ENCODE results near the gene APOBEC3B. TPM values are rescaled to one million over a fixed set of nuclear protein-coding genes. Genes with fewer than 3 reads are reported as not detected.

The APOBEC3B gene
- total and polyA plus RNA-seq, 2 donors (not counting 3 experiments of a cell fraction or from before 2014, with no cell fraction given) = 10.3 to 19.9 TPM

DNA sequence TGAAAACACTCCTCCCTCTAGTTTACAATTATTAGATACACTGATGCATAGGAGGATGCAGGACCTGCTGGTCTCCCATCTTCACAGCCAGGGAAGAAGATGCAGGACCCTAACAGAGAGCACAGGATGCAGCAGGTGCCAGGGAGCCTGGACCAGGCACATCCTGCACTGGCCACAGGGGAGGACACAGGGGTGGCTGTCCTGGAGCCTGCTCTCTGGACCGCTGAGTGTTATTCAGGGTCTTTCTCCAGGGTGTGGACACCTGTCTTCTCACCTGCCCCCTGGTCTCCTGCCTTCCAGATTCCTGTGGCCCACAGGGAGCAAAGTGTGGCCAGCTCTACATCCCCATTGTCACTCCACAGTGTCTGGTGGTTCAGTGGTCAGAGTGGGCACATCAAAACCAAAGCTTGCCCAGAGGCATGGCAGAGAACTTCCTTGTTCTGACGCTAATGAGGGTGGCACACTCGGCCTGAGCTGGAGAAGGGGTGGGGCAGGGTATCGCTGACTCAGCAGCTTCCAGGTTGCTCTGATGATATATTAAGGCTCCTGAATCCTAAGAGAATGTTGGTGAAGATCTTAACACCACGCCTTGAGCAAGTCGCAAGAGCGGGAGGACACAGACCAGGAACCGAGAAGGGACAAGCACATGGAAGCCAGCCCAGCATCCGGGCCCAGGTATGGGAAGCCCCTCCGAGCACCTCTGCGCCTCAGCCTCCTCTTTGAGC is 24.9 kb upstream of the APOBEC3B start, which contains the start of gene APOBEC3A:
Gene APOBEC3A (plus strand): TSS at position 564 of the 725 bp plus-strand sequence. CDS start 83 bp downstream, at position 647.
- Histone ChIP-seq H3K4me2 (ENCODE audit: insufficient read depth, low read length) (no peak within 1 kb of the TSS), H3K27ac (ENCODE audit: insufficient read depth, low read depth, low read length) (no peak within 1 kb of the TSS), H4K20me1 (replicated peaks; ENCODE audit: control insufficient read depth, extremely low read depth, insufficient read depth, low read length) (no peaks in the 10 kb centered on the region), H3K9ac (replicated peaks; ENCODE audit: extremely low read depth, insufficient read depth, low read length) (no peak within 1 kb of the TSS), H3K4me3 (replicated peaks in 1 of 3; ENCODE audit: insufficient read depth in 1 of 3, low read depth in 1 of 3, low read length in 3 of 3) (no peak within 1 kb of the TSS), H3K4me1 (ENCODE audit: control insufficient read depth, extremely low read depth, insufficient read depth, low read length) (no peaks in the 10 kb centered on the region), H3K36me3 (ENCODE audit: control insufficient read depth in 2 of 2, extremely low read depth in 1 of 2, insufficient read depth in 2 of 2, low read length in 2 of 2) (no peaks in the 10 kb centered on the region), H3K9me1 (replicated peaks; ENCODE audit: control insufficient read depth, extremely low read depth, insufficient read depth, low read length) (no peaks in the 10 kb centered on the region), H3K9me3 (replicated peaks; ENCODE audit: control insufficient read depth, insufficient read depth, low read length) (no peaks in the 10 kb centered on the region), H3K27me3 (ENCODE audit: control insufficient read depth in 2 of 2, insufficient read depth in 2 of 2, low read length in 2 of 2) (peaks cover 0 to 6% of the 10 kb centered on the region in 2 experiments), H3K79me2 (ENCODE audit: control insufficient read depth, insufficient read depth, low read length) (no peaks in the 10 kb centered on the region), H2AFZ (ENCODE audit: low read depth, low read length) (no peak within 1 kb of the TSS)
- POLR2A ChIA-PET = no interaction called here
- BruUV-seq (replicated peaks) = no TSS peak
- CTCF ChIA-PET = interaction anchor here (0.6 to 1.8 kb wide), 2 partner anchors 15 to 75 kb away, joined by 4 read pairs; no protein-coding TSS in a partner anchor
- intact Hi-C loops (cut with micrococcal nuclease) = no loop called here
- FAIRE-seq (no peak), DNase-seq (ENCODE audit: low read depth, low spot score) (no peak)
- dilution Hi-C loops (cut with MboI; ENCODE audit: extremely low pct_ligation_motif_present, low sequenced_read_pairs) = no loop called here
- TF ChIP-seq POLR2A (IDR thresholded peaks at IDR 0.05; ENCODE audit: low read depth, low read length) = no peak

- no TSS peak for BruUV-seq (replicated peaks)
- no peaks in the 10 kb centered on the region for H3K9me1 ChIP-seq (replicated peaks; ENCODE audit: control insufficient read depth, extremely low read depth, insufficient read depth, low read length)
- intact Hi-C loops (cut with micrococcal nuclease) = no loop called here
Observed at GRCh38 chr22:38957808-38958650, 24.1 kb upstream of the APOBEC3B start.

More at GRCh38 chr22:38957808-38958650, 24.1 kb upstream of the APOBEC3B start:
- no peak for DNase-seq (ENCODE audit: low read depth, low spot score)
- ChIA-PET CTCF (interaction anchor here (0.6 kb wide), 1 partner anchor 75 kb away, joined by 4 read pairs; no protein-coding TSS in a partner anchor), POLR2A (no interaction called here)
- H3K4me3 ChIP-seq (replicated peaks in 1 of 3; ENCODE audit: insufficient read depth in 1 of 3, low read depth in 1 of 3, low read length in 3 of 3) = no peak overlapping the region
- H4K20me1 ChIP-seq (replicated peaks; ENCODE audit: control insufficient read depth, extremely low read depth, insufficient read depth, low read length) = no peaks in the 10 kb centered on the region
- no peak overlapping the region for H3K9ac ChIP-seq (replicated peaks; ENCODE audit: extremely low read depth, insufficient read depth, low read length)
- no peak overlapping the region for H3K4me2 ChIP-seq (ENCODE audit: insufficient read depth, low read length)
- H3K9me3 ChIP-seq (replicated peaks; ENCODE audit: control insufficient read depth, insufficient read depth, low read length) = no peaks in the 10 kb centered on the region
- H2AFZ ChIP-seq (ENCODE audit: low read depth, low read length) = no peak overlapping the region
- H3K79me2 ChIP-seq (ENCODE audit: control insufficient read depth, insufficient read depth, low read length) = no peaks in the 10 kb centered on the region
- H3K27me3 ChIP-seq (ENCODE audit: control insufficient read depth in 2 of 2, insufficient read depth in 2 of 2, low read length in 2 of 2) = peaks cover 0 to 6% of the 10 kb centered on the region in 2 experiments
- H3K36me3 ChIP-seq (ENCODE audit: control insufficient read depth in 2 of 2, extremely low read depth in 1 of 2, insufficient read depth in 2 of 2, low read length in 2 of 2) = no peaks in the 10 kb centered on the region
- TF ChIP-seq GATA2 (IDR thresholded peaks at IDR 0.05; ENCODE audit: insufficient read depth, insufficient read length, low read depth, low read length) (no peak), POLR2A (IDR thresholded peaks at IDR 0.05; ENCODE audit: low read depth, low read length) (no peak), EZH2 (IDR thresholded peaks at IDR 0.05; ENCODE audit: borderline replicate concordance, low read depth, low read length, severe bottlenecking) (no peak), JUN (IDR thresholded peaks at IDR 0.05; ENCODE audit: borderline replicate concordance, insufficient read depth, insufficient read length, low read depth) (no peak), MYC (IDR thresholded peaks at IDR 0.05; ENCODE audit: low read depth, low read length) (no peak), POLR2AphosphoS5 (IDR thresholded peaks at IDR 0.05; ENCODE audit: insufficient read depth, low read depth, low read length) (no peak), FOS (IDR thresholded peaks at IDR 0.05; ENCODE audit: borderline replicate concordance, insufficient read depth, low read length) (no peak)
- TF ChIP-seq, protein P1, sequence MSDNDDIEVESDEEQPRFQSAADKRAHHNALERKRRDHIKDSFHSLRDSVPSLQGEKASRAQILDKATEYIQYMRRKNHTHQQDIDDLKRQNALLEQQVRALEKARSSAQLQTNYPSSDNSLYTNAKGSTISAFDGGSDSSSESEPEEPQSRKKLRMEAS (IDR thresholded peaks at IDR 0.05; ENCODE audit: insufficient read depth, insufficient read length) = no peak
- TF ChIP-seq, protein P2, sequence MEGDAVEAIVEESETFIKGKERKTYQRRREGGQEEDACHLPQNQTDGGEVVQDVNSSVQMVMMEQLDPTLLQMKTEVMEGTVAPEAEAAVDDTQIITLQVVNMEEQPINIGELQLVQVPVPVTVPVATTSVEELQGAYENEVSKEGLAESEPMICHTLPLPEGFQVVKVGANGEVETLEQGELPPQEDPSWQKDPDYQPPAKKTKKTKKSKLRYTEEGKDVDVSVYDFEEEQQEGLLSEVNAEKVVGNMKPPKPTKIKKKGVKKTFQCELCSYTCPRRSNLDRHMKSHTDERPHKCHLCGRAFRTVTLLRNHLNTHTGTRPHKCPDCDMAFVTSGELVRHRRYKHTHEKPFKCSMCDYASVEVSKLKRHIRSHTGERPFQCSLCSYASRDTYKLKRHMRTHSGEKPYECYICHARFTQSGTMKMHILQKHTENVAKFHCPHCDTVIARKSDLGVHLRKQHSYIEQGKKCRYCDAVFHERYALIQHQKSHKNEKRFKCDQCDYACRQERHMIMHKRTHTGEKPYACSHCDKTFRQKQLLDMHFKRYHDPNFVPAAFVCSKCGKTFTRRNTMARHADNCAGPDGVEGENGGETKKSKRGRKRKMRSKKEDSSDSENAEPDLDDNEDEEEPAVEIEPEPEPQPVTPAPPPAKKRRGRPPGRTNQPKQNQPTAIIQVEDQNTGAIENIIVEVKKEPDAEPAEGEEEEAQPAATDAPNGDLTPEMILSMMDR (IDR thresholded peaks at IDR 0.05; ENCODE audit: extremely low read depth in 1 of 2, insufficient read depth in 1 of 2, low read depth in 1 of 2, low read length in 2 of 2) = no peak
- FAIRE-seq = no peak
- dilution Hi-C loops (cut with MboI; ENCODE audit: extremely low pct_ligation_motif_present, low sequenced_read_pairs) = no loop called here
- no peaks in the 10 kb centered on the region for H3K4me1 ChIP-seq (ENCODE audit: control insufficient read depth, extremely low read depth, insufficient read depth, low read length)
- no peak overlapping the region for H3K27ac ChIP-seq (ENCODE audit: insufficient read depth, low read depth, low read length)
